Neural progenitor cell (in vitro differentiated cells): Measurements from ENCODE around the gene GUCY2C. TPM values are rescaled to one million over a fixed set of nuclear protein-coding genes. Genes with fewer than 3 reads are reported as not detected.

Experiments
- DNase-seq: peaks from one replicate; pipeline ENCODE4 v3.0.0-alpha.2; 2016; ENCODE audit warnings: low spot score
- H2AFZ ChIP-seq: fragments of 200-600 bp; sonication (generic); replicated peaks from 2 replicates; pipeline ENCODE4 v1.6.1; 2016; ENCODE audit warnings: antibody characterized with exemption
- H3F3A ChIP-seq: fragments of 200-600 bp; sonication (generic); 2 replicates; pipeline ENCODE4 v1.6.1; 2016; ENCODE audit warnings: antibody characterized with exemption, low read depth
- H3K27ac ChIP-seq: fragments of 200-600 bp; sonication (generic); 2 replicates; pipeline ENCODE4 v1.5.1; 2016; ENCODE audit warnings: mild to moderate bottlenecking
- H3K27me3 ChIP-seq: fragments of 200-600 bp; sonication (generic); 2 replicates; pipeline ENCODE4 v1.6.1; 2016; ENCODE audit warnings: mild to moderate bottlenecking, moderate library complexity
- H3K36me3 ChIP-seq: fragments of 200-600 bp; sonication (generic); 2 replicates; pipeline ENCODE4 v1.5.1; 2016
- H3K4me1 ChIP-seq: fragments of 200-600 bp; sonication (generic); 2 replicates; pipeline ENCODE4 v1.6.1; 2016; ENCODE audit warnings: mixed run types
- H3K4me2 ChIP-seq: fragments of 200-600 bp; sonication (generic); 2 replicates; pipeline ENCODE4 v1.6.1; 2016
- H3K4me3 ChIP-seq: fragments of 200-600 bp; sonication (generic); 2 replicates; pipeline ENCODE4 v1.5.1; 2016
- H3K79me2 ChIP-seq: fragments of 200-600 bp; sonication (generic); 2 replicates; pipeline ENCODE4 v1.6.1; 2016; ENCODE audit warnings: low read depth
- H3K9ac ChIP-seq: fragments of 200-600 bp; sonication (generic); 2 replicates; pipeline ENCODE4 v1.6.1; 2016
- H3K9me3 ChIP-seq: fragments of 200-600 bp; sonication (generic); 2 replicates; pipeline ENCODE4 v1.5.1; 2016; ENCODE audit warnings: low read depth
- H4K20me1 ChIP-seq: fragments of 200-600 bp; sonication (generic); 2 replicates; pipeline ENCODE4 v1.6.1; 2016; ENCODE audit warnings: low read depth
- H3K27ac Mint-ChIP-seq: 3 replicates; pipeline ENCODE4 v1.8.0; 2021; ENCODE audit warnings: mixed read lengths
- H3K27me3 Mint-ChIP-seq: 2 replicates; pipeline ENCODE4 v1.8.0; 2022; ENCODE audit warnings: low read depth, mild to moderate bottlenecking, inconsistent platforms, moderate library complexity, mixed read lengths; ENCODE audit not compliant: insufficient read depth
- H3K36me3 Mint-ChIP-seq: 3 replicates; pipeline ENCODE4 v1.8.0; 2021; ENCODE audit warnings: mixed read lengths
- H3K4me1 Mint-ChIP-seq: 3 replicates; pipeline ENCODE4 v1.8.0; 2021; ENCODE audit warnings: mixed read lengths
- H3K4me3 Mint-ChIP-seq: 3 replicates; pipeline ENCODE4 v1.8.0; 2021; ENCODE audit warnings: mild to moderate bottlenecking, moderate library complexity, mixed read lengths
- H3K9me3 Mint-ChIP-seq: 3 replicates; pipeline ENCODE4 v1.8.0; 2020; ENCODE audit warnings: mixed read lengths
- EZH2 ChIP-seq: fragments of 200-600 bp; sonication (generic); IDR thresholded peaks from 2 replicates; pipeline ENCODE4 v1.6.1; 2017; ENCODE audit warnings: antibody characterized with exemption, mild to moderate bottlenecking, moderate library complexity
- EZH2phosphoT487 ChIP-seq: fragments of 200-600 bp; sonication (generic); IDR thresholded peaks from 2 replicates; pipeline ENCODE4 v1.6.1; 2017; ENCODE audit warnings: antibody characterized with exemption
- total RNA-seq: library from RNA; depleted of rRNA; stranded (reverse); fragments of >200 nt; gene quantifications from 2 replicates; pipeline ENCODE4 v1.2.3, GENCODE V29; 2015; ENCODE audit warnings: low replicate concordance
- TF ChIP-seq, protein P1 (sequence below): fragments of 200-600 bp; sonication (generic); IDR thresholded peaks from 2 replicates; pipeline ENCODE4 v1.5.1; 2017; ENCODE audit warnings: antibody characterized with exemption, mild to moderate bottlenecking

GUCY2C gene
- total RNA-seq, 1 donor from 2014 or later = not detected

DNA sequence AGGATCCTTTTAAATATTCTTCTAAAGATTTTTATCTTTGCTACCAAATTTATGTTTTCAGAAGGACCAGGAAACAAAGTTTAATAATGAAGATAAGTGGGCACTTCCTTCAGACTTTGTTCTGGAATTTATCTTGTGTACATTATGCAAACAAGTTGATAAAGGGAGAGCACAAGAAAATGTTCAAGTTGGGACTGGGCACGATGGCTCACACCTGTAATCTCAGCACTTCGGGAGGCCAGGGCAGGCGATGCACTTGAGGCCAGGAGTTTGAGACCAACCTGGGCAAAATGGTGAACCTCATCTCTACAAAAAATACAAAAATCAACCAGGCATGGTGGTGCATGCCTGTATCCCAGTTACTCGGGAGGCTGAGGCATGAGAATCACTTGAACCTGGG lies 133.4 kb downstream of the GUCY2C start:
- no peaks in the 10 kb centered on the region for H3K9me3 Mint-ChIP-seq
- no peaks in the 10 kb centered on the region for H4K20me1 ChIP-seq
- H3K27ac Mint-ChIP-seq = no peak overlapping the region
- no peak overlapping the region for H3K27ac ChIP-seq
- TF ChIP-seq, protein P1, sequence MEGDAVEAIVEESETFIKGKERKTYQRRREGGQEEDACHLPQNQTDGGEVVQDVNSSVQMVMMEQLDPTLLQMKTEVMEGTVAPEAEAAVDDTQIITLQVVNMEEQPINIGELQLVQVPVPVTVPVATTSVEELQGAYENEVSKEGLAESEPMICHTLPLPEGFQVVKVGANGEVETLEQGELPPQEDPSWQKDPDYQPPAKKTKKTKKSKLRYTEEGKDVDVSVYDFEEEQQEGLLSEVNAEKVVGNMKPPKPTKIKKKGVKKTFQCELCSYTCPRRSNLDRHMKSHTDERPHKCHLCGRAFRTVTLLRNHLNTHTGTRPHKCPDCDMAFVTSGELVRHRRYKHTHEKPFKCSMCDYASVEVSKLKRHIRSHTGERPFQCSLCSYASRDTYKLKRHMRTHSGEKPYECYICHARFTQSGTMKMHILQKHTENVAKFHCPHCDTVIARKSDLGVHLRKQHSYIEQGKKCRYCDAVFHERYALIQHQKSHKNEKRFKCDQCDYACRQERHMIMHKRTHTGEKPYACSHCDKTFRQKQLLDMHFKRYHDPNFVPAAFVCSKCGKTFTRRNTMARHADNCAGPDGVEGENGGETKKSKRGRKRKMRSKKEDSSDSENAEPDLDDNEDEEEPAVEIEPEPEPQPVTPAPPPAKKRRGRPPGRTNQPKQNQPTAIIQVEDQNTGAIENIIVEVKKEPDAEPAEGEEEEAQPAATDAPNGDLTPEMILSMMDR = no peak
- no peak for TF ChIP-seq EZH2
- no peak for TF ChIP-seq EZH2phosphoT487
- H3K4me1 Mint-ChIP-seq = peaks cover 1% of the 10 kb centered on the region
- no peak for DNase-seq
- H3K36me3 Mint-ChIP-seq = no peaks in the 10 kb centered on the region
- no peaks in the 10 kb centered on the region for H3K36me3 ChIP-seq
- H3K4me1 ChIP-seq = no peaks in the 10 kb centered on the region
- no peaks in the 10 kb centered on the region for H3K9me3 ChIP-seq
- peaks cover 21% of the 10 kb centered on the region for H3K27me3 ChIP-seq
- no peaks in the 10 kb centered on the region for H3F3A ChIP-seq
- no peak overlapping the region for H3K9ac ChIP-seq
- H2AFZ ChIP-seq = no peak overlapping the region
- H3K4me3 Mint-ChIP-seq = no peak overlapping the region
- no peak overlapping the region for H3K4me3 ChIP-seq
- no peaks in the 10 kb centered on the region for H3K79me2 ChIP-seq
- H3K4me2 ChIP-seq = no peak overlapping the region
- peaks cover 3% of the 10 kb centered on the region for H3K27me3 Mint-ChIP-seq

Other genes starting within 250 kb of the GUCY2C start
- 4.8 and 5.4 TPM in 2 replicates for gene PLBD1, start 128.7 kb downstream of the GUCY2C start, total RNA-seq
- 41.6 and 53.5 TPM in 2 replicates for gene WBP11, start 106.9 kb upstream of the GUCY2C start, total RNA-seq
- gene C12orf60, start 107.1 kb upstream of the GUCY2C start, total RNA-seq = 5.4 and 7.0 TPM in 2 replicates
- not detected in 2 replicates for gene SMCO3, start 117.6 kb upstream of the GUCY2C start, total RNA-seq
- not detected in 2 replicates for gene ART4, start 146.9 kb upstream of the GUCY2C start, total RNA-seq
- gene MGP, start 189.3 kb upstream of the GUCY2C start, total RNA-seq = not detected in 2 replicates
- not detected in 2 replicates for gene ERP27, start 241.9 kb upstream of the GUCY2C start, total RNA-seq